DMS79 treated with DMSO at 0.1 percent for 48 hours (cell line): ENCODE data around the gene NUB1.

Experiments
- DNase-seq: peaks from one replicate; lab custom pipeline; 2025; lab: John Stamatoyannopoulos, UW

The NUB1 gene

DNA sequence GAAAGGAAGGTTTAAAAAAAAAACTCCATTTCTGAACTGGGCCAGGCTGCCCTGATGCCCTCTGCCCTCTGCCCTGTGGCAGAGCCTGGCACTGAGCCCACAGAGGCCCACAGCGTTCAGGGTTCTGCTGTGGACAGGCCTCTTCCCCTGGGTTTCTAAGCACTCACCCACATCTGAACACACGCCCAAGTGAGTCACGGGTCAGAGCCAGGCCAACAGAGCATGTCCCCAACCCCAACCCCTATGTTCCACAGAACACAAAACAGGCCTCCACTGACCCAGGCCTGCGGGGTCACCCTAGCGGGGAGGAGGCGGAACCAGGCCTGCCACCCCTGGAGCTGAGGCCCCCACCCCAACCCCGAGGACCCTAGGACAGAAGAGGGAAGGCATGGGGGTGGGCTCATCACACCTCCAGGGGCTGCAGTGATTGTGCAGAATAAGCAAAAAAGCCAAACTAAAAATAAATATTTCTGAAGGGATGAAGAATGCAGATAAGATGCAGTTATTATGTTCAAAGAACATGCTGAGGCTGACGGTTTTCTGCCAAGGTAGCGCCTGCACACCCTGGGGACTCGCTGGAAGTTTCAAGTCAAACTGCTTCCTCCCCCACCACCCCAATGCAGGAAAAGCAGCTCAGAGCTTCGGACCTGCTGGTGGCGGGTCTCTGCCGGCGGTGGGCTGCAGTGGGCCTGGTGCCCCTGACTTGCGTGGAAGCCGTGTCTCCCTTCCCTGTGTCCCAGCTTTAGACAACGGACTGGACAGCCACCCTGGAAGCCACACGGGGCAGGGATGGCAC, 62.8 kb downstream of the NUB1 start:
- DNase-seq, result no peak

DNA sequence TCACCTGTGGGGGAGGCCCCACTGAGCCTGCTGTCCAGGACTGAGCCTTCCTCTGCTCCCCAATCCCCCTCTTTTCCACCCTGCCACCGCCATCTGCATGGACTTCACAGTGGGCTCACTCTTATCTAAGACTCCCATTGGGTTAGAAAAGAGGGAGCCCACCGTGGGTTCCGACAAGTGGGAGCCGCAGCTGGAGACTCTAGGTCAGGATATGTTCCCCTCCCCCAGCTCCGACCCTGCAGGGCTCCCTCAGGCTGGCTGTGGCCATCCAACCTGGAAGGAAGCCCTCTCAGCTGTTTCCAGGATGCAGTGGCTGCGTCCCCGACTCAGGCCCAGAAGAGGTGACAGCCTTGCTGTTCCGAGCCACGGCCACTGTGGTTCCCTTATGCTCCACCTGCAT, 63.4 kb downstream of the NUB1 start:
- DNase-seq, result no peak

DNA sequence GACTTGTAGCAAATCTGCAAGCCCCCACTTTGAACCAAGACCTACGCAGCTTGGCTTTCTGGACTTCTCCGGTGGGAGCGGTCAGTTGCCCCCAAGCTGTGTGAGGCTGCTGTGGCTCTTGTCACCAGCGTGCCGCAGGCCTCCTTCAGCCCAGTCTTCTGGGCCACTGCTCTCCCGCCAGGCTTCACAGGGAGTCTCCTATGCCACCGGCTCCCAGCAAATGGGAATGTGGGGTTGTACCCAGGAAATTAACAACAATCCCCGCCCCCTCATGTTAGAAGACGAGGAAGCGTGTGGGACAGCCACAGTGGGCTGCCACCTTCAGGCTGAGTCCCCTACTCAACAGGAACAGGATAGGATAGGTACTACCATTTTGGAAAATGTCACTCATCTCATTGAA, 64.0 kb downstream of the NUB1 start:
- DNase-seq, result no peak

DNA sequence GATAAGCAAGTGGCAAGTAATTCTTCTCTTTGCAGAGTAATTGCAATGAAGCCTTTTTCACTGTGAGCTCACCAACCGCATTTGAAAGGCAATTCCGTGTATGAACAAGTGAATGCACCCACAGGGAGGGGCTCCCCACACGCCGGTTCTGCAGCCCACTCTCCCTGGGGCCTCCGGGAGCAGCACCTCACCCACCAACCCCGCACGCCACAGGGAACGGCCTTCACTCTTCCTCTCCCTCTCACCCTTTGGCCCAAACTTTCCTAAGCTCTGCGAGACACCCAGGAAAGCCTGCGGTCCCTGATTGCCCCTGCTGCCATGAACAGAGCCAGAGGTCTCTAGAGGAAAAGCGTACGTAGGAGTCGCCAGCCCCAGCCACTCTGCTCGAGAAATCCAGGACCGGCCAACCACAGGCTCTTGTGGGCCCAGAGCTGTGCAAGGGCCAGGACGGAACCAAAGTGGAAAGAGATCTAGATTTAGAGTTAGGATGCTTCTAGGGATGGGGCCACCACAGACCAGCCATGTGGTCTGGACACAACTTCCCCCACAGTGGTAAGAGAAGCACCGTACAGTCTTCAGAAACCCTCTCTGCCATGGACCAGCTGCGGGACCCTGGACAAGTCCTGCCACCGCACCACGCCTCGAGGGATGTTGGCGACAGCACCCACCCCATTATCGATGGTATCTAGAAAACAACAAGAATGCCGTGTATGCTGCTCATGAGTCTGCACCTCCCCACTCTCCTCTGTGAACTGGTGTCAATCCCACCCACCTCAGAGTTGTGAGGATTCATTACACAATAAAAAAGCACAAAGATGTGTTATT, 64.7 kb downstream of the NUB1 start:
- DNase-seq, result no peak

DNA sequence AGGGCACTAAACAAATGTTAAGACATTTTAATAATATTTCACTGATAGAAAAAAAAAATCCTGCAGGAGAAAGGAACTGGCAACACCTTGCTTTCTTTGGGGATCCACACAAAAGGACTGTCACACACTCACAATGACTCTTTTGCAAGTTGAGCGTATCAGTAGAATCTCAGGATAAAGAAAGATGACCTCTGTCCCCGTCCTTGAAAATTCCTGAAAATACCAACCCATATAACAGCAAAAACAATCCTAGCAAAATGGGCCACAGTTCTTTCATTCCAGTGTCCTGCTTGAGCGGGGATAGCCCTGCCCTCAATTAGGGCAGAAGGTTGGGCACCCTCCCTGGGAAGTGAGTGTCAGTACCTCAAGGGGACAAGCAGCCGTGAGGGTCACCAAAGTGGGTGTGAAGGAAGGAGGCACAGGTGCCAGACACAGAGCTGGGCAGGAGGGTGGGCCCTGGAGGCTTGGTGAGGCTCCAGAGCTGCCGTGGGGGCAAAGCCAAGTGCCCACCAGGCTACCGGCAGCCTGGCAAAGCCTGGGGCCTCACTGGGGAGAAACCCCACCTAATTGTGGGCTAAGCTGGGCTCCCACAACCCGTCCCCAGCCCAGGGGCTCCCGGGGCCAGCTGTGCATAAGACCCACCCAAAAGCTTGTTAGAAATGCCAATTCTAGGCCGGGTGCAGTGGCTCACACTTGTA, 65.4 kb downstream of the NUB1 start:
- no peak for DNase-seq

DNA sequence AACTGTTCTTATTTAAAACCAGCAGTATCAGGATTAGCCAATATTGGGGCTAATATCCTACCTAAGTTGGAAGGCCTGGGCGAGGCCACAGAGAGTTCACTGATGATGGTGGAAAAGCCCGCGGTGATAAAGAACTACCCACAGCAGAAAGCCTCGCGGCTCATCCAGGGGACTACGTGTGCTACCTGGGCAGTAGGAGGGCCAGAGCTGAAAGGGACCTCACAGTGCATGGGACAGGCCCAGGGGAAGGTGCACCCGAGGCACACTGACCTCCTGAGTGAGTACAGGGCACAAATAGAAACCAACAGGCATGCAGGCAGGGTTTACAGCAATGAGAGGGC, 66.9 kb downstream of the NUB1 start:
- no peak for DNase-seq

DNA sequence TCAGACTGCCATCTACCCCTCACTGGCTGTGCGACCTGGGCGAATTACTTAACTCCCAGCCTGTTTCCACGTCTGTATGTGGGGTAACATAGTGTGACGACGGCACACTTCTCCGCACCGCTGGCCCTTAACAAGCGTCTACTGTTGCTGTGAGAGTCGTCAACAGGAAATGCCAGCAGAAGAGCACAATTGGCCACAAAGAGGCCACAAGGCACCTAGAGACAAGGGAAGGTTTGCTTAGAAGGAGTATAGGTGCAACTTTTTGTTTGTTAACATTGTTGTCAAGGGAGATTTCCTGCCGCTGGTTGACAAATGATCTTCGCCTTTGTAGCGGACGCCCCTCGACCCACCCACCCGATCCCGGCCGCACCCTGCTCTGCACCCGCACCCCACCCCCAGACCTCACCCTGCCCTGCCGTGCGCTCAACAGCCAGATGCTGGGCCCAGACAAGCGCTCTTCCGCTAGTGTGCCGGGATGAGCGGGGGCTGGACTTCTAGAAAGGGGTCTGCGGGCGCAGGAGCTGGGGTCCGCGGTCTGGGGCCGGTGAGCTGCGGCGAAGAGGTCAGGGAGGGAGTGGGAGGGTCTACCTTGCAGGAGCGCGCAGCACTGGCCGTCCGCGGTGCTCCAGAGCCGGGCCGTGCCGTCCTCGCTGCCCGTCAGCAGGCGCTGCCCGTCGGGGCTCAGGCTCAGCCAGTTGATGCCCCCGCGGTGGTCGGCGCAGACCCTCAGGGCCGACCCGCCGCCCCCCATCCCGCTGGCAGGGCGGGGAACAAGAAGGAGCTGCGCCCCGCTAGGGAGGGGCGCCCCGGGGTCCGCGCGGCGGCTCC, 67.4 kb downstream of the NUB1 start:
- DNase-seq, result peak; percentile 18

DNA sequence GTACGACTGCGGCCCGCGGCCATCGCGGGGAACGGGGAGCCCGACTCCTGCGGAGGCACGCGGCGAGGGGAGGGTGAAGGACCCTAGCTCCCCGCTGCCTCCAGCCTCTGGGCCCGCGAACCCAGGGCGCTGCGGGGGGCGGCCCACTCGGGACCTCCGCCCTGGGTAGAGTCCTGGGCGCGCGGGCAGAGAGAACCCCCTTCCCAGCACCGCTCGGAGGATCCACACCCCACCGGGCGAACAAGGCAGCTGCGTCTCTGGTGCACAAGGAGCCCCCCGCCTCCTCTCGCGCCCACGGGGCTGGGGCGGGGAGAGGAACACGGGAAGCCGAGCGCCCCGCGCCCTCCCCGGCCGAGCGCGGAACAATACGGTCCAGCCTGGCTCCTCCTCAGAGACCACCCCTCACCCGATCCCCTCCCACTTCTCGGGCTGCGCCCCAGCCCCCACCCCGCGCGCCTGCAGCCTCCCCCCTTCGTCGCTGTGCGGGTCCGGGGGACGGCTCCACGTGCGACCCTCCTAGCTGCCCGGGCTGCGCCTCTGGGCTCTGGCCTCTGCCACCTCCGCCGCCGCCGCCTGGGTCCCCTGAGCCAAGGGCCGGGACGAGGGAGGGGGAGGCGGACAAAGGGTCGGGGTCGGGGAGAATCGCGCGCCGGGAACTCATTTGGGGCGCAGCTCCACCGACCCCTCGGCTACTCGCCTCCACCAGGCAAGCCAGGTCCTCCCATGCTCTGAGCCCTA, 68.2 kb downstream of the NUB1 start, which contains the start of gene WDR86:
Gene WDR86 (minus strand): TSS at position 372 of the 738 bp plus-strand sequence. CDS start 449 bp downstream, outside the sequence.
- DNase-seq, result no peak

DNA sequence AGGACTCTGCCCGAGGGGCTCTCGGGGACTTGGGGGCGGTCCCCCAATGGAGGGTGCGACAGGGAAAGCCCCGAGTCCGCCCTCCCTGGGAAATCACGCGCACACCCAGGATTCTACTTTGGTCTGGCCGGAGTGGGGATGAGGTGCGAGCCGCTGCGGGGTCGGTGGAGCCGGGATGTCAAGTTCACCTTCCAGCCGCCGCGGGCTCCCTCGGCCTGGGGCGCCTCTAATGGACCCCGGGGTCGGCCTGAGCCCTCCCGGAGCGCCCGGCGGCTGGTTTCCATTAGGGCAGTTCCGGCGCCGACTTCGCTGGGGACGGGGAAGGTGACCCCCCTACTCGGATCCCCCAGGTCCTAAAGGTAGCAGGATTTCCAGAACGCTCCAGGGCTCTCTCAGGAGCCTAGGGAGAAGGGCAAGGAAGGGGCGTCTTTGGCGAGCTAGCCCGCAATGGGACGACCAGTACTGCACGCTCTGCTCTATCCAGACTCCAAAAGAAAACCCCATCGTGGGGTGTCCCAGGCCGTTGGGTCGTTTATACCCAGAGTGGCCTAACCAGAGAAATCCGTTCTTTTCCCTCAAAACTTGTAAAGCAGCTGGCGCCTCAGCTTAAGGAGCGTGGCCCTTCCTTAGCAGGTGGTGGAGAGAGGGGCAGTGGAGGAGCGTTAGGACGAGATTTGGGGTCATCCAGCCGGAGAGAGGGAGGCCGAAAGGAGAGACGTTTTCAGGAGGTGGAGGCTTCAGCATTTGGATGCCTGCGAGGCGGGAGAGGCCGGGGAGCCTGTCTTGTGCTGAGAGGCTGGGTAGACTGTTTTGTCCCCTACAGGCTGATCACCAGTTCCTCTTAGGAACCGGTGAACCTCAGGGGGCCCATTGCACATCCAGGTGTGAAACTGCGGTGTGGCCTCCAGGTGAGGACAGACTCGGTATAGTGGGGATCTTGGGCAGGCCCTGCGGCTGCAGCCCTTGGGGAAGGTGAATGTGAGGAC, 69.1 kb downstream of the NUB1 start:
- peak; percentile 38 for DNase-seq

DNA sequence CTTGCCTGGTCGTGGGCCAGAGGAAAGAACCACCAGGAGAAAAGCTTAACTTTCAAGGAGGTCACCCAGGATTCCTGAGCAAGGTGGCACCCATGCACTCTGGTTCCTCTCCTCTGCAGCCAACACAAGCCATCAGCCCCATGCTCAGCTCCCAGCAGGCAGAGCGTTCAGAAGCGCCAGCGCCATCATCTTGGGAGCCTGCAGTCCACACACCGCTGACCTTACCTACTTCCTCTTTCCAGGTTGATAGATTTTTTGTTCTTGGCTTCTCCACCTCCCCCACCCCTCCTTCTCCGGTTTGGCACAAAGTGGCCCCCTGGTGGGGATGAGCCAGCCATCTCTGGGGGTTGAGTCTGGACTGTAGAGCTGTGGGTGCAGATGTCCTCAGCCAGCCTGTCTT, 69.9 kb downstream of the NUB1 start:
- no peak for DNase-seq

DNA sequence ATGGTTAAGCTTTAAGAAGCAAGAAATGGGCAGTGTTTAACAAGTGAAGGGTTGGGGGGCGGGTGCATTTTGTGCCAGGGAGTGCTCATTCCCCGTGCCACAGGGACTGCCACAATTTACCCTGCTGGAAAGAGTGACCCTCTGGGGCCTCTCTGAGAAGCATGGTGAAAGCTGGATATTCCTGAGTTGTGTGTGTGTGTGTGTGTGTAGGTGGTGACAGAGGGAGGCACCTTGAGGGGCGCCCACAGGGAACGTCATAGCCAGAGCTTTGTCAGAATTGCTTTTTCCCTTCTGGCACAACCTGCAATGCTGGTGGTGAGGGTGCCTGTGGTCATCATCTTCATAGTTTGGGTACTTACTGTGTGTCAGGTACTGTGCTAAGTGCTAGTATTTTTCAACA, 70.7 kb downstream of the NUB1 start:
- no peak for DNase-seq

DNA sequence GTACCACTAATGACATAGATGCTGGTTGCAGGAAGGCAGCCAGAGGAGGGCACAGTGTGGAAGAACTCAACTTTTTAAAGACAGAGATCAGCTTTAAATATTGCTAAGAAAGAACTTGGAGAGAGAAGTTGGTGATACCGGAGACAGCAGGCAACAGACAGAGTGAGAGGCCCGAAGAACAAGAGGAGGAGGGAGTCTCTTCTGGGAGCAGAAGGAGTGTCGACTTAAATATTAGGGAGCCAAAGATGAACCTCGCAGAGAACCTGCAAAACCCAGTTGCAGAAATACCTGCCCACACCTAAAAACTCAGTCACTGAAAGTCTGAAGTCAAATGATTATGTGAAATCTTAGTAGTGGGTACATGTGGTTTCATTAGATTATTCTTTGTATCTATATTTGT, 71.6 kb downstream of the NUB1 start:
- DNase-seq, result no peak

DNA sequence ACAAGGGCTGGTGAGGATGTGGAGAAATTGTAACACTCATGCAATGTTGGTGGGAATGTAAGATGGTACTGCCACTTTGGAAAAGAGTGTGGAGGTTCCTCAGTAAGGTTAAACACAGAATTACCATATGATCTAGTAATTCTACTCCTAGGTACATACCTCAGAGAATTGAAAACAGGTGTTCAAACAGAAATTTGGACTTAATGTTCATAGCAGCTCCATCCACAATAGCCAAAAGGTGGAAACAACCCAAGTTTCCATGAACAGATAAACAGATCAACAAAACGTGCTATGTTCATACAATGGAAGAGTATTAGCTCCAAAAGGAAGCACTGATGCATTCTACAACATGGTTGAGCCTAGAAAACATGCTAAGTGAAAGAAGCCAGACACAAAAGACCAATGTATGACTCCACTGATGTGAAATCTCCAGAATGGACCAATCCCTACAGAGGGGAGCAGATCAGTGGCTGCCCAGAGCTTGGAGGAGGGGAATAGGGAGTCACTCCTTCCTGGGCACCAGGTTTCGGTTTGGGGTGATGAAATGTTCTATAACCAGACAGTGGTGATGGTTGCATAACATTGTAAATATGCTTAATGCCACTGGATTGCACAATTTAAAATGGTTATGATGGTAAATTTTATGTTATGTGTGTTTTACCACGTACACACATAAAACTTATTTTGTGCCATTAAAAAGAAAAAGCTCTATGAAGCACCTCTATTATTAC, 73.9 kb downstream of the NUB1 start:
- DNase-seq, result no peak

DNA sequence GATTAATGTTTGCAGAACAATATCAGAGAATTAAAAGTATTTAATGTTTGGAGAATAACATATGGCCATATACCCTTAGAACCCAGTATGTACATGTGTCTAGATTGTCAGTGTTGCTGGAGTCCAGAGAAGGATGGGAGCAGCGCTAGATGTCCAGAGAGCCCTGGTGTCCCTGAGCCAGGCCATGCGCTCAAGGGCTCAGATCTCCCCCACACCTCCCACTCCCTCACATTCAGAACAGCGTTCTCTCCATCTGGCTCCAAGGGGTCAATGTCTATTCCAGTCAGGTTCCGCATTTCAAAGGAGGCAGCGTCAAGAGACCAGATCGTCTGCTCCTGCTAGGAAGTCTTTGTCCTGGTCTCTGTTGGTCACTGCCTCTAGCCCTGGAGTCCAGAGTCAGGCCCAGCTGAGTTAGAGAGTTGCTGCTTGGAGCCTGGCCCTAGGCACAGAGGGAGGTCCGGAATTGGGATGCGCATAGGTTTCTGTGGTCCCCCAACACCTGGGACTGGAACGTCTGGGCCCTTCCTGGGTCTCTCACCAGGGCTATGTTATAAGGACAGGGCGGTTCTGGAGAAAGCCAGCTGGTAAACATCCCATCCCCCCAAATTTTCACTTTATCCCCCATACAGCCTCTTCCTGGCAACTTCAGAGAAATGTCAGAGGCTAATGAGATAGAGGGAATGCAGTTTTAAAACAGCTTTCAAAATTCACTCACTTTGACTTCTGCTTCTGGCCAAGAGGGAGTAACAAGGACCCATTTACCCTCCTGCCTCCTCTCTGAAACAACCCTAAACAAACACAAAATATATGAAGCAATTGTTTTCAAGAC, 74.7 kb downstream of the NUB1 start:
- no peak for DNase-seq

DNA sequence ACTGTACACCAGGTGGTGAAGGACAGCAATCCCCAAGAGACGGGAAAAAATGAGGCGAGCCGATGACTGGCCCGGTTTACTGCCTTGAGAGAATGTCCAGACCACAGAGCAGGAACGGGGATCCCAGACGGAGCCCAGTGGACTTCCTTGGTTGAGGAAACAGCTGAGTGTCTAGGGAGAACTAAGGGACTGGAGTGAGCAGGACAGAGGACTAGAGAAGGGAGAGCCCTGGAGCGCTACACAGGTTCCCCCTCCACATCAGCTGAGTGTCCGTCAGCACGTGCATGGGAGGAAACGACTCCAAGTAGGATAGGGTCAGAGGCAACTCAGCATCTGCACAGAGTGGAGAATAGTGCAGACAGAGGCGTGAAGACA, 75.3 kb downstream of the NUB1 start:
- no peak for DNase-seq

DNA sequence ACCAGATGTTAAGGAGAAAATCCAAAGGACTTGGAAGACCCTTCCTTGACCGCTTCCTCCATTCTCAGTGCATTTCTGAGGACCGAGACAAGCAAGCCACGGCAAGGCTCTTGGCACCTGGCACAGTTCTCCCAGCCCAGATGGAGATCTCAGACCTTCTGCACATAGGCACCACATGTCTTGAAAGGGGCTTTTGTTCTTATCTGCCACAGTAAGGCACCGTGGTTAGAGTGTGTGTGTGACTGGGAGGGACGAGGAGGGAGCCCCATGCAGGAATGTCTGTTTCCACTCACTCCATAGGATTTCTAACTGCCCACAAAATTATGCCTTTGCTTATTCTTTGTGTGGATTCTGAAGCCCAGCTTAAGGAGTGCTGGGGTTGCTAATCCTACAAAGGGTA, 78.5 kb downstream of the NUB1 start:
- DNase-seq, result no peak

DNA sequence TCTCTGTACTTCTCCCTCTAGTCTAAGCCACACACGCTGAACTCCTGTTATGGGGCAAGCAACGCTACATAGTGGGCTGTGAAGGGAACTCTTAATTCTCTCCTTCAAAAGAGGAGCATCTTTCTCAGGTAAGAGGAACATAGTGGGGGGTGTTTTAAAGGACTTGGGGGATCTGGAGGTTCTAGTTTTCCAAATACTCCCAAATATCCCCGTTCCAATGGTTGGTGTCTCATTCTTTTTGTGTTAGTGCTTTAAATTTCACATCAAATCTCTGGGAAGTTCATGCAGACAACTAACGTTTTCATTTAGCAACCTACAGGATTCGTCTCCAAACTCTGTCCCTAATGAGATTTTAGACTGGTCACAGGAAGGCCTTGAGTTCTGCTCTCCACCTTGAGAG, 80.6 kb downstream of the NUB1 start:
- DNase-seq, result no peak

DNA sequence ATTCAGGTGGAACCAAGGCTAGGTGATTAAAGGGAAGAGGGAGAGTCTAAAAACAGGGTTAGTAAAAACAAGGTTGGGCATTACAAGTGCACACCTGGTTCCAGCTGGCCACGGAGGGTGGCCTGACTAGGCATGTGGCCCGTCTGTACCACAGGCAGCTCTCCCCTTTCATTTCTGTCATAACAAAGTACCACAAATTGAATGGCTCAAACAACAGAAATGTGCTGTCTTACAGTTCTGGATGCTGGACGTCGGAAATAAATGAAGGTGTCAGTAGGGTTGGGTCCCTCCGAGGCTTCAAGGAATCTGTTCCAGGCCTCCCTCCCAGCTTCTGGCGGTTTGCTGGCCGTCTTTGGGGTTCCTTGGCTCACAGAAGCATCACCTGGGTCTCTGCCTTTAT, 81.6 kb downstream of the NUB1 start:
- no peak for DNase-seq
